ENCODE results near the gene ITGB4.

ITGB4 gene

DNA sequence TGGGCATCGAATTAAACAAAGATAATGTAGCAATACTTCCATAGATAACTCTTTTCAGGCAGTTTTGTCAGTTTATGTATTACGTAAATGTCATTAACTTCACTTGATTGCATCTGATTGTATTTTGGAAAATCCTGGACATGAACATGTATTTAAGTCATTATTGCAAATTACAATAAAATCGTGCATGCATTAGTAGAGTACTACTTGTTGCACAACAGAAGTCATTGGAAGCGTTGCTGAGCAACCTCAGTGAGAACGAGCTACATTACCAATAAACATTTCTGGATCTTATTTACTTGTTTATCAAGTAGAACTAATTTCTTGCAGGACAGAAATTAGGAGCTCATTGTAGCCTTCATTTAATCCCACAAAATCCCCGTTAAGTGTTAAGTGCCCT is 70.0 kb downstream of the ITGB4 start:
- no peak for DNase-seq (ENCODE audit: low spot score)

DNA sequence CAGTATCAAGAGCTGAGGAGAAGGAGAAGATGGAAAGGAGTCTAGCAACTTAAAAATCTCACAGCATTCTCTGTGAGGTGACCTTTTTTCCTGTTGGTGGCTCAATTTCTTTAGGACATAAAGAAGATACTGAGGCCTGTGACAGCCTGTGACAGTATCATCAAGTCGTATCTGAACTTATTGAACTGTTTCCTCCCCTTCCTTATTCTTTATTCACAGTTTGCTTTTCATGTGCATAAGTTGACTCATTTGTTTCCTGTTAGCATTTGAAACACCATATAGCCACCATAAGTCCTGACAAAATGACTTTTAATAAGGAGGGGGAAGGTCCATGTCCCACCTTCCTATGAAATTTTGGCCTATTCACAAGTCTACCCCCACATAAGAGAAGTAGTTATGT is 72.2 kb downstream of the ITGB4 start:
- DNase-seq (ENCODE audit: low spot score): no peak

DNA sequence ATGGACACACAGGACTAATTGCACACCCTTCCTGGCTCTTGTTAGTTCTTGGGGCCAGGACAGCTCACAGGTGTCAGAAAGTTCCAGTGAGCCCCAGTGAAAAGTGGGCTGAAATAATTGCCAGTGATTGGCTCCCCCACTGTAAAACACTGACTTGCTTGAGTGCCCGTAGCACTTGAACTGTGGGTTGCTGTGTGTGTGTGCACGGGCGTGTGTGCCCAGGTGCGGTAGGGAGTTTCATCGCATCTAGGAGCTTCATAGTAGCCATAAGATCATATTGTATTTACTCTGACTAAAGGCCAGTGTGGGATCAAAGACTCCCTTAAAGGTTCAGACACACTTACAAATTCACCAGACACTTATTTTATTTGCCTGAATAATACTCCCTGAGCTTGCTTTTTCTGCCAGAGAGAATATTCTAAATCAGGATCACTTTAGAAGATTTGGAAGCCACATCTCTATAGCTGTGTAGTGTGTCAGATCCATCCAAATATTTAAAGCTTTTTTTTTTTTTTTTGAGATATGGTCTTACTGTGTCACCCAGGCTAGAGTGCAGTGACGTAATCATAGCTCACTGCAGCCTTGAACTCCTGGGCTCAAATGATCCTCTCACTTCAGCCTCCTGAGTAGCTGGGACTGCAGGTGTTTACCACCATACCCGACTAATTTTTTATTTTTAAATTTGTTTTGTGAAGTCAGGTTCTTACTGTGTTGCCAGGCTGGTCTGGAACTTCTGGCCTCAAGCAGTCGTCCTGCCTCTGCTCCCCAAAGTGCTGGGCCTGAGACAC is 74.8 kb downstream of the ITGB4 start:
- no peak for DNase-seq (ENCODE audit: low spot score)

DNA sequence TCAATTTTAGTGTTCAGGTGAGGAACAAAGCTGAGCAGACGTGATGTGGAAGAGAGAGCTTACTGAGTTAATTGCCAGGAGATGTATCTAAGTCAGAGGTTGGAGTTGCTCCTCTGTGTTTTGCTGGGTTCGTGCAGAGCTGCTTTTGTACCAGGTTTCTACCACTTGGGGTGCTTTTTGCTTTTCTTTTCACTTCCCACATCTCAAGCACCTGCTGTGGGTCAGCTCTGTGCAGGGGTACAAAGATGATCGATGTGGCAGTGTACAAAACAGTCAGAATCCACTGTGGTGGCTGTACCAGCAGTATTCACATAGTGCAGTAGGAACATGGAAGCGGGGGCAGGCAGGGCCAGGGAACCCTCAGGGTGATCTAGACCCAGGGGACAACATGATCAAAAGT is 78.1 kb downstream of the ITGB4 start:
- DNase-seq (ENCODE audit: low spot score): no peak

DNA sequence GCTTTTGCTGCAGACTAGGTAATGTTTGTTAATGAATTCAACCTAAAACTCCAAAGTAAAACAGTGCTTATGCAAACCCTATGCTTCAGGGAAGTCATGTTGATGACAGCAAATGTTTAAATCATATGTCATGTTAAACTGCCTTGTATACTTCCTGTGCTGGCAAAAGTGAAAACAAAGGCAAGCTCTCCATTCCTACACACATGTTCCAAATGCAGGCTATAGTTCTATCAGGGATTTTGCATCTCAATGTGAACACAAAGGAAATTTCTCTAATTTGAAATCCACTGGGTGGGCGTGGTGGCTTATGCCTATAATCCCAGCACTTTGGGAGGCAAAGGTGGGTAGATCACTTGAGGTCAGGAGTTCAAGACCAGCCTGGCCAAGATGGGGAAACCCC is 82.6 kb downstream of the ITGB4 start:
- DNase-seq (ENCODE audit: low spot score): no peak

DNA sequence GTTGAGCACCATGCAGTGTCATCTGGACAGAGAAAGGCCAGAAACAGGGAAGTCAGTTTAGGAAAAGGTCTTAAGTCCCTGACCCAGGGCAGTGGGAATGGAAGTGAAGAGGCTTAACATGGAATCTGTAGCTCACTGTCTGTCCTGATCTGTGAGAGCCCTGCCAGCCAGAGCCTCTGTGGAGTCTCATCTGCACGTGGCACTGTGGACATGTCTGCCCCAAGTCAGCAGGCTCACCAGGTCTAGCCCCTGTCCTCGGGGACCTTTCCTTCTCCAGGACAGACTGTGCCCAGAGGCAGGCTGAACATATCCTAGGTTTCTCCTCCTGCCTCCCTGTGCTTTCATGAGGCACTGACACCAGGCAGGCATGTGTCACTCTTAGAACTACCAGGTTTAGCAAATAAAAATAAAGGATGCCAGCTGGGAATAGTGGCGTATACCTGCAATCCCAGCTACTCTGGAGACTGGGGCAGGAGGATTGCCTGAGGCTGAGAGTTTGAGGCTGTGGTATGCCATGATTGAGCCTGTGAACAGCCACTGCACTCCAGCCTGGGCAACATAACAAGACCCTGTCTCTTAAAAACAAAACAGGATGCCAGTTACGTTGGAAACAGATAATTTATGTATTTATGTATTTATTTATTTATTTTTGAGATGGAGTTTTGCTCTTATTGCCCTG is 85.7 kb downstream of the ITGB4 start:
- DNase-seq (ENCODE audit: low spot score): no peak
